Sigmoid colon (tissue), 7 donors: ENCODE results near the gene RBM47. TPM values are rescaled to one million over a fixed set of nuclear protein-coding genes. Genes with fewer than 3 reads are reported as not detected.
A peak's percentile ranks its signal among the peaks of the same experiment; 100 is the strongest.
"Not testable (repeated sequence)": the region's sequence is repeated elsewhere in the genome, so short reads cannot be mapped to it uniquely, and the experiment has no call there.

ENCODE experiments used
- DNase-seq: peaks from one replicate; pipeline ENCODE4 v3.0.0-alpha.2; 2019
- H3K27ac ChIP-seq, 4 donors: fragments of 200-600 bp; sonication (generic); one replicate each; pipeline ENCODE4 v1.5.1; 2016 to 2019; ENCODE audit warnings: mild to moderate bottlenecking in 1 of 4
- H3K27me3 ChIP-seq, 3 donors: fragments of 200-600 bp; sonication (generic); one replicate each; pipeline ENCODE4 v1.5.1; 2019; ENCODE audit warnings: mild to moderate bottlenecking in 1 of 3
- H3K36me3 ChIP-seq, 4 donors: fragments of 200-600 bp; sonication (generic); one replicate each; pipeline ENCODE4 v1.5.1; 2016 to 2019
- H3K4me1 ChIP-seq, 4 donors: fragments of 200-600 bp; sonication (generic); one replicate each; pipeline ENCODE4 v1.5.1; 2017 to 2019
- H3K4me3 ChIP-seq, 4 donors: fragments of 200-600 bp; sonication (generic); one replicate each; pipeline ENCODE4 v1.5.1; 2017 to 2019; ENCODE audit warnings: mild to moderate bottlenecking in 2 of 4, moderate library complexity in 1 of 4
- H3K9me3 ChIP-seq, 4 donors: fragments of 200-600 bp in 3 of 4; sonication (generic) in 3 of 4; one replicate each; pipeline versions ENCODE4 v1.5.1 to v1.6.1; 2013 to 2019
- CTCF ChIP-seq, 4 experiments: fragments of 450-650 bp in 3 of 4; fragments of 200-600 bp in 1 of 4; IDR thresholded peaks; one replicate each; pipeline ENCODE4 v1.5.1; 2016 to 2019; ENCODE audit warnings: antibody characterized with exemption in 4 of 4, mild to moderate bottlenecking in 3 of 4, moderate library complexity in 2 of 4
- EP300 ChIP-seq, 4 donors: sonication (generic); formaldehyde crosslinking; IDR thresholded peaks; one replicate each; pipeline ENCODE4 v1.6.1; 2017; ENCODE audit warnings: antibody characterized with exemption in 4 of 4
- POLR2A ChIP-seq, 2 donors: fragments of 450-650 bp; IDR thresholded peaks; one replicate each; pipeline ENCODE4 v1.6.1; 2016; ENCODE audit warnings: antibody characterized with exemption in 2 of 2, mild to moderate bottlenecking in 2 of 2, moderate library complexity in 2 of 2
- POLR2AphosphoS5 ChIP-seq, 4 donors: sonication (generic); formaldehyde crosslinking; IDR thresholded peaks; one replicate each; pipeline ENCODE4 v1.6.1; 2017; ENCODE audit warnings: antibody characterized with exemption in 4 of 4
- WGBS, 2 donors: extraction: QIAGEN DNeasy Blood & Tissue Kit; methylation state at CpG; one replicate each; pipeline ENCODE4 v1.1.7; 2013; 5-methylcytosine and 5-hydroxymethylcytosine counted together
- intact Hi-C: fragments of 100-400 bp; cut with DNase I; formaldehyde crosslinking; loops from one replicate; pipeline ENCODE4 v1.15.1; 2023
- polyA plus RNA-seq, 3 donors: library from polyadenylated mRNA; stranded (reverse); fragments of 200-250 nt; gene quantifications; one replicate each; pipeline ENCODE4 v1.2.3, GENCODE V29; 2013
- total RNA-seq, 4 donors: library from RNA; depleted of rRNA; stranded (reverse); fragments of >200 nt; gene quantifications; one replicate each; pipeline ENCODE4 v1.1.0, GENCODE V29; 2016
- donor health status: healthy with polysubstance abuse.
- donor health status: Bipolar disorder and iron deficiency.
- donor health status: healthy.

The RBM47 gene
- total and polyA plus RNA-seq, 7 donors, result 7.2 to 148 (median 21.2) TPM

DNA sequence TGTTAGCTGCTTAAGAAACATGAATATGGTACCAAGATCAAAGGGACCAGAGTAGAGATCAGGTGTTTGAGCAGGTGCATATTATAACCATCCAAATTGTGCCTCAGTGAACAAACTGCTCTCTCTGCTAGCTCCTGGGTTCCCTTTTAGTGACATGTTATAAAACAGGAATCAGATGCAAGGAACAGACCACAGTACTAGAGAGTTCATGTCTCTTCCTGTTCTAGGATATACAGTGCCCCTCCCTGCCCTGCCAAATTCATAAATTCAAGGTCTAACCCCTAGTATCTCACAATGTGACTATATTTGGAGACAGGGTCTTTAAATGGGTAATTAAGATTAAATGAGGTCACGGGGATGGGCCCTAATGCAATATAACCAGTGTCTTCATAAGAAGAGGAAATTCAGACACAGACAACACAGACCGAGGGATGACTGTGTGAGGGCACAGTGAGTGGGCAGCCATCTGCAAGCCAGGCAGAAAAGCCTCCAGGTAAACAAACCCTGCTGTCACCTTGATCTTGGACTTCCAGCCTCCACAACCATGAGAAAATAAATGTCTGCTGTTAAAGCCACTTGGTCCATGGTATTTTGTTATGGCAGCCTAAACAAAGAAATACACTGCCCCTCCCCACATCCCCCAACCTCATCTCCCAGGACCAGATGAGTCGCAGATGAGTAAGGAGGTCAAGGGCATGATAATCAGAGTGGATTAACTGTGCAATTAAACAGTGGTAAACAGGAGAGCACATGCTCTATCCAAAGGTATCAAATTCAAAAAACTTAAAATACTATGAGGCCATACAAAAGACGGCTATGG, 82.5 kb downstream of the RBM47 start:
- TF ChIP-seq CTCF (IDR thresholded peaks at IDR 0.05) (no peak), POLR2A (IDR thresholded peaks at IDR 0.05) (no peak), POLR2AphosphoS5 (IDR thresholded peaks at IDR 0.05) (no peak), EP300 (IDR thresholded peaks at IDR 0.05) (no peak)
- H3K4me1 ChIP-seq, result peaks cover 0 to 3% (median 0%) of the 10 kb centered on the region in 4 donors
- 25 to 67% methylated on average over 4 of the region's 4 CpGs for WGBS, 2 donors
- H3K4me3 ChIP-seq, result no peak overlapping the region
- DNase-seq, result no peak
- intact Hi-C loops, result no loop called here
- H3K9me3 ChIP-seq, result no peaks in the 10 kb centered on the region
- no peak overlapping the region for H3K27ac ChIP-seq
- no peaks in the 10 kb centered on the region for H3K36me3 ChIP-seq
- H3K27me3 ChIP-seq, result no peaks in the 10 kb centered on the region

DNA sequence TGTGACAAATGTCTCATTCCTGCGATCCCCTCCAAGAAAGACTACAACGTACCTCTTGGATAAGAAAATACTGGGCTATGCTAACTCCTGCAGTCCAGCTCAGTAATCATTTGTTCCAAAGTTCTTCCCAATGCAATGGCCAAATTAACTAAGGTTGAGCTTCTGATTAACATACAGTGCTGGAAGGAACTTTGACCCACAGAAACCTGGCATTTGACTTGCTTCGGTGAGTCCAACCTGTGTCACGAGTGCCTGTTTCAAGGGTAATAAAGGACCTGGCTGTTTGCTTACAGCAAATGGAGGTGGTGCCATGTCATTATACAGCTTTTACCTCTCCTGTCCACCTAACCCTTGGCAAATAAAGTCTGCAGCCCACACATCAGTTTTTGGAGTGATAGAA, 83.2 kb downstream of the RBM47 start:
- intact Hi-C loops, result no loop called here
- TF ChIP-seq POLR2A (IDR thresholded peaks at IDR 0.05) (no peak), CTCF (IDR thresholded peaks at IDR 0.05) (no peak)

DNA sequence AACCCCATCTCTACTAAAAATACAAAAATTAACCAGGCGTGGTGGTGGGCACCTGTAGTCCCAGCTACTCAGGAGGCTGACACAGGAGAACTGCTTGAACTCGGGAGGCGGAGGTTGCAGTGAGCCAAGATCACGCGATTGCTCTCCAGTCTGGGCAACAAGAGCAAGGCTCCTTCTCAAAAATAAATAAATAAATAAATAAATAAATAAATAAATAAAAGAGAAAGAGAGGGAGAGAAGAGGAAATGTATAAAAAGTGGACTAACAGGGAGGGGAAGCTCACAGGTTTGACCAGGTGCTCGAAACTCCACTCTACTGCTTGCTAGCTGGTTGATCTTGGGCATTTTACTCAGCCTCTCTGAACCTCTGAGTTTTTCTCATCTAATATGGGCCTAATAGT, 84.2 kb downstream of the RBM47 start:
- intact Hi-C loops, H3K36me3 ChIP-seq, H3K4me1 ChIP-seq, H3K27ac ChIP-seq, H3K9me3 ChIP-seq, H3K4me3 ChIP-seq, DNase-seq, H3K27me3 ChIP-seq: not testable (repeated sequence)
- WGBS, 2 donors, result 94 to 96% methylated on average over 6 of the region's 6 CpGs

More for the DNA sequence above, 83.2 kb downstream of the RBM47 start:
- WGBS, 2 donors, result 18 to 73% methylated on average over 4 of the region's 4 CpGs
- no peaks in the 10 kb centered on the region for H3K27me3 ChIP-seq
- no peak for DNase-seq
- H3K27ac ChIP-seq, result peak overlapping the region in 1 of 4 donors; percentile 17
- no peaks in the 10 kb centered on the region for H3K9me3 ChIP-seq
- no peak overlapping the region for H3K4me3 ChIP-seq
- peaks cover 0 to 3% (median 0%) of the 10 kb centered on the region in 4 donors for H3K4me1 ChIP-seq
- no peaks in the 10 kb centered on the region for H3K36me3 ChIP-seq

DNA sequence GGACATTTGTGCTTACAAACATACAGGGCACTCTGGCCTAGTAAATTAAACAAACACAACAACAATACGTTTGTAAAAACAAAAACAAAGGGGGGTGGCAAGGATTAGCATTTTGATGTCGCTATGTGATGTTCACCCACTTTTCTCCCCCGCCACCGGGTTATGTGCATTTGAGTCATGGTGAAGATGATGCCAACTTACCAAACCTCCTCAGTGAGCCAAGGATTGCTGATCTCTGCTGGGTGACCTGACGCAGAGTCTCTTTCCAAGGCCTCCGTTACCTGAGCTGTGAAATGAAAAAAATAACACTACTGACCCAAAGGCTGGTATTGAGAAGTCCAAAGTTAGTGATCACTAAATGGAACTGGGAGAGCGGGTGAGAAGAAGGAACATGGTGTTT, 85.4 kb downstream of the RBM47 start:
- Histone ChIP-seq H3K27me3 (no peaks in the 10 kb centered on the region), H3K4me3 (no peak overlapping the region), H3K27ac (no peak overlapping the region), H3K9me3 (no peaks in the 10 kb centered on the region), H3K4me1 (no peaks in the 10 kb centered on the region), H3K36me3 (no peaks in the 10 kb centered on the region)
- WGBS, 2 donors, result 91 to 92% methylated on average over 7 of the region's 7 CpGs
- intact Hi-C loops, result no loop called here
- no peak for TF ChIP-seq CTCF (IDR thresholded peaks at IDR 0.05)
- TF ChIP-seq POLR2A (IDR thresholded peaks at IDR 0.05), result no peak
- TF ChIP-seq EP300 (IDR thresholded peaks at IDR 0.05), result no peak
- TF ChIP-seq POLR2AphosphoS5 (IDR thresholded peaks at IDR 0.05), result no peak
- DNase-seq, result no peak

DNA sequence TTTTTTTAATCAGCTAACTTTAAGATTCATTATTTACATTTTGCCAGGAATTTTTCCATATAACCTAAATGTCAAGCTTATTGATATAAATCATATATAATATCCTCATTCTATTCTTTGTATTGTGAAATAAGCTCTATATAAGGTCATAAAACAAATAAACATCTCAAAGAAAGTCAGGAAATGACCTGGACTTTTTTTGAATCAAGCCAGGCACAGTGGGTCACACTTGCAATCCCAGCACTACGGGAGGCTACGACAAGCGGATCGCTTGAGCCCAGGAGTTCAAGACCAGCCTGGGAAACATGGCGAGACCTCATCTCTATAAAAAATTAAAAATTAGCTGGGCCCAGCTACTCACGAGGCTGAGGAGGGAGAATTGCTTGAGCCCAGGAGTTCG, 88.9 kb downstream of the RBM47 start:
- Histone ChIP-seq H3K27ac (no peak overlapping the region), H3K27me3 (no peaks in the 10 kb centered on the region), H3K4me3 (no peak overlapping the region), H3K4me1 (no peaks in the 10 kb centered on the region), H3K9me3 (no peaks in the 10 kb centered on the region), H3K36me3 (no peaks in the 10 kb centered on the region)
- DNase-seq, result no peak
- intact Hi-C loops, result no loop called here
- TF ChIP-seq EP300 (IDR thresholded peaks at IDR 0.05) (no peak), POLR2AphosphoS5 (IDR thresholded peaks at IDR 0.05) (no peak), CTCF (IDR thresholded peaks at IDR 0.05) (no peak), POLR2A (IDR thresholded peaks at IDR 0.05) (no peak)
- 37 to 77% methylated on average over 7 of the region's 7 CpGs for WGBS, 2 donors
